Spleen (tissue), 11 donors: ENCODE data around the gene KRTAP17-1. TPM values are rescaled to one million over a fixed set of nuclear protein-coding genes. Genes with fewer than 3 reads are reported as not detected.

Experiments used
- DNase-seq: peaks from one replicate; pipeline ENCODE4 v3.0.0-alpha.2; 2020
- H3K27ac ChIP-seq, 8 donors: fragments of 200-600 bp; sonication (generic) in 7 of 8; 1 replicate in 4 of 8; 2 replicates in 4 of 8; pipeline versions ENCODE4 v1.5.0 to v1.8.0; 2016 to 2021; ENCODE audit warnings: inconsistent platforms in 4 of 8, mild to moderate bottlenecking in 4 of 8, moderate library complexity in 1 of 8
- H3K27me3 ChIP-seq, 7 donors: fragments of 200-600 bp; sonication (generic) in 6 of 7; replicated peaks in 1 of 7; 1 replicate in 4 of 7; 2 replicates in 3 of 7; pipeline versions ENCODE4 v1.5.0 to v1.8.0; 2016 to 2021; ENCODE audit warnings: inconsistent platforms in 3 of 7, mild to moderate bottlenecking in 1 of 7
- H3K36me3 ChIP-seq, 6 donors: fragments of 200-600 bp; sonication (generic) in 5 of 6; 1 replicate in 4 of 6; 2 replicates in 2 of 6; pipeline versions ENCODE4 v1.5.0 to v1.8.0; 2016 to 2021; ENCODE audit warnings: inconsistent platforms in 2 of 6
- H3K4me1 ChIP-seq, 6 donors: fragments of 200-600 bp; sonication (generic) in 5 of 6; 1 replicate in 3 of 6; 2 replicates in 3 of 6; pipeline versions ENCODE4 v1.5.0 to v1.8.0; 2016 to 2021; ENCODE audit warnings: inconsistent platforms in 3 of 6
- H3K4me3 ChIP-seq, 8 donors: fragments of 200-600 bp; sonication (generic) in 7 of 8; 1 replicate in 4 of 8; 2 replicates in 4 of 8; pipeline versions ENCODE4 v1.5.0 to v1.8.0; 2016 to 2021; ENCODE audit warnings: inconsistent platforms in 4 of 8, mild to moderate bottlenecking in 4 of 8, moderate library complexity in 2 of 8
- H3K9me3 ChIP-seq, 8 donors: fragments of 200-600 bp; sonication (generic) in 7 of 8; 1 replicate in 4 of 8; 2 replicates in 4 of 8; pipeline versions ENCODE4 v1.5.0 to v1.8.0; 2016 to 2021; ENCODE audit warnings: inconsistent platforms in 4 of 8
- CTCF ChIP-seq, 11 experiments: fragments of 200-600 bp in 7 of 11; fragments of 450-650 bp in 4 of 11; sonication (generic) in 4 of 11; IDR thresholded peaks in 8 of 11; conservative IDR thresholded peaks in 3 of 11; 1 replicate in 7 of 11; 2 replicates in 4 of 11; pipeline versions ENCODE4 v1.4.0 to v1.8.0; 2016 to 2021; ENCODE audit warnings: antibody characterized with exemption in 11 of 11, inconsistent platforms in 4 of 11, mild to moderate bottlenecking in 1 of 11
- POLR2A ChIP-seq, 3 donors: fragments of 450-650 bp; IDR thresholded peaks; one replicate each; pipeline ENCODE4 v1.5.1; 2017; ENCODE audit warnings: antibody characterized with exemption in 3 of 3, mild to moderate bottlenecking in 1 of 3
- POLR2AphosphoS5 ChIP-seq, 3 donors: sonication (generic); formaldehyde crosslinking; IDR thresholded peaks; one replicate each; pipeline ENCODE4 v1.5.1; 2017; ENCODE audit warnings: antibody characterized with exemption in 3 of 3
- WGBS, 5 donors: extraction: QIAGEN DNeasy Blood & Tissue Kit in 3 of 5; methylation state at CpG; one replicate each; pipeline versions ENCODE4 v1.1.5 to v1.1.7; 2013 to 2018; 5-methylcytosine and 5-hydroxymethylcytosine counted together
- intact Hi-C: fragments of 100-400 bp; cut with DNase I; formaldehyde crosslinking; loops from one replicate; pipeline ENCODE4 v1.15.0; 2023; ENCODE audit warnings: low total_unique reads
- polyA plus RNA-seq, 3 donors: library from polyadenylated mRNA; stranded (reverse); fragments of 200-250 nt; gene quantifications; one replicate each; pipeline ENCODE4 v1.2.1, GENCODE V29; 2013
- total RNA-seq, 7 donors: library from RNA; depleted of rRNA in 3 of 7; stranded (reverse); fragments of >200 nt in 3 of 7; fragmentation: NEBNext Ultra II Directional in 4 of 7; extraction: Animal tissue kit (Norgen Biotek cat#: 25700) in 4 of 7; gene quantifications; one replicate each; pipeline versions ENCODE4 v1.1.0 to v1.2.1, GENCODE V29; 2016 to 2021
- donor health status: healthy with polysubstance abuse.
- donor health status: DM: no; HTN: no; CAD: no; lungs with moderate emphysema.
- donor health status: DM: no; HTN: no; CAD: no.
- donor health status: Bipolar disorder and iron deficiency.
- donor health status: healthy.
- donor health status: DM: no; HTN: no; CAD: no.
- donor health status: DM: yes; HTN: yes; CAD: no.

The KRTAP17-1 gene
- total and polyA plus RNA-seq, 10 donors, result not detected

- TF ChIP-seq CTCF (IDR thresholded peaks at IDR 0.05 in 8 of 11, conservative IDR thresholded peaks at IDR 0.05 in 3 of 11) (no peak), POLR2A (IDR thresholded peaks at IDR 0.05) (peak in 1 of 3 donors; percentile 54), POLR2AphosphoS5 (IDR thresholded peaks at IDR 0.05) (peak; percentile 97 to 98 (median 98))
- WGBS, 5 donors, result 15 to 38% (median 22%) methylated on average over 9 to 10 of the region's 10 CpGs
- Histone ChIP-seq H3K4me1 (peaks cover 13 to 43% (median 27%) of the 10 kb centered on the region in 6 donors), H3K36me3 (no peaks in the 10 kb centered on the region), H3K27ac (peak overlapping the region; percentile 72 to 91 (median 81)), H3K9me3 (no peaks in the 10 kb centered on the region), H3K27me3 (no peaks in the 10 kb centered on the region), H3K4me3 (peak overlapping the region in 3 of 8 donors; percentile 7 to 47 (median 17))
- peak; percentile 96 for DNase-seq
- intact Hi-C loops, result no loop called here
These were observed 7.1 kb downstream of the KRTAP17-1 start for GRCh38 chr17:41308251-41308917.

GRCh38 chr17:41307647-41308046 is 7.9 kb downstream of the KRTAP17-1 start:
- intact Hi-C loops, result no loop called here
- WGBS, 5 donors, result 45 to 85% (median 62%) methylated on average over 9 of the region's 9 CpGs
- DNase-seq, result peak; percentile 89
- no peaks in the 10 kb centered on the region for H3K27me3 ChIP-seq
- H3K9me3 ChIP-seq, result no peaks in the 10 kb centered on the region
- TF ChIP-seq POLR2AphosphoS5 (IDR thresholded peaks at IDR 0.05), result no peak
- no peak for TF ChIP-seq POLR2A (IDR thresholded peaks at IDR 0.05)
- TF ChIP-seq CTCF (IDR thresholded peaks at IDR 0.05 in 8 of 11, conservative IDR thresholded peaks at IDR 0.05 in 3 of 11), result no peak
- H3K36me3 ChIP-seq, result no peaks in the 10 kb centered on the region
- H3K4me1 ChIP-seq, result peaks cover 13 to 50% (median 32%) of the 10 kb centered on the region in 6 donors
- H3K4me3 ChIP-seq, result peak overlapping the region in 1 of 8 donors; percentile 47
- H3K27ac ChIP-seq, result peak overlapping the region in 7 of 8 donors; percentile 72 to 91 (median 85)

GRCh38 chr17:41304091-41304490 is 11.4 kb downstream of the KRTAP17-1 start:
- H3K4me3 ChIP-seq, result no peak overlapping the region
- no peak for DNase-seq
- intact Hi-C loops, result no loop called here
- no peaks in the 10 kb centered on the region for H3K36me3 ChIP-seq
- TF ChIP-seq CTCF (IDR thresholded peaks at IDR 0.05 in 8 of 11, conservative IDR thresholded peaks at IDR 0.05 in 3 of 11) (no peak), POLR2A (IDR thresholded peaks at IDR 0.05) (no peak), POLR2AphosphoS5 (IDR thresholded peaks at IDR 0.05) (no peak)
- peaks cover 6 to 36% (median 25%) of the 10 kb centered on the region in 6 donors for H3K4me1 ChIP-seq
- H3K9me3 ChIP-seq, result no peaks in the 10 kb centered on the region
- 87 to 90% (median 88%) methylated on average over 12 of the region's 12 CpGs for WGBS, 5 donors
- H3K27me3 ChIP-seq, result no peaks in the 10 kb centered on the region
- H3K27ac ChIP-seq, result no peak overlapping the region

- no peak for DNase-seq
- H3K36me3 ChIP-seq, result no peaks in the 10 kb centered on the region
- H3K4me3 ChIP-seq, result no peak overlapping the region
- WGBS, 5 donors, result 85 to 93% (median 88%) methylated on average over 4 of the region's 4 CpGs
- TF ChIP-seq CTCF (IDR thresholded peaks at IDR 0.05 in 8 of 11, conservative IDR thresholded peaks at IDR 0.05 in 3 of 11) (no peak), POLR2A (IDR thresholded peaks at IDR 0.05) (no peak), POLR2AphosphoS5 (IDR thresholded peaks at IDR 0.05) (no peak)
- H3K27ac ChIP-seq, result no peak overlapping the region
- intact Hi-C loops, result no loop called here
- no peaks in the 10 kb centered on the region for H3K9me3 ChIP-seq
- H3K4me1 ChIP-seq, result peaks cover 3 to 25% (median 14%) of the 10 kb centered on the region in 6 donors
- no peaks in the 10 kb centered on the region for H3K27me3 ChIP-seq
These were observed 12.5 kb downstream of the KRTAP17-1 start for GRCh38 chr17:41302981-41303380.
